HepG2 (cell line): ENCODE data around the gene SRR.

ENCODE experiments used
- EZH2 ChIP-seq: conservative IDR thresholded peaks from 2 replicates; pipeline ENCODE4 v1.6.1; 2012; ENCODE audit warnings: mild to moderate bottlenecking, low read depth, low read length, moderate library complexity
- HDAC6 ChIP-seq: fragments of 200-600 bp; sonication (generic); IDR thresholded peaks from 2 replicates; pipeline ENCODE4 v1.7.0; 2017; ENCODE audit warnings: mild to moderate bottlenecking, antibody characterized with exemption, low read length, low read depth
- HNRNPL ChIP-seq: fragments of 200-400 bp; formaldehyde crosslinking; IDR thresholded peaks from 2 replicates; pipeline ENCODE4 v1.6.1; 2017; ENCODE audit warnings: mild to moderate bottlenecking, low read depth, low read length
- NFYB ChIP-seq: sonication (generic); formaldehyde crosslinking; IDR thresholded peaks from 2 replicates; pipeline ENCODE4 v1.4.0; 2020; ENCODE audit warnings: missing genetic modification reagents
- NPAS2 ChIP-seq: sonication (generic); formaldehyde crosslinking; IDR thresholded peaks from 2 replicates; pipeline ENCODE4 v1.8.0; 2022; ENCODE audit warnings: mild to moderate bottlenecking, missing genetic modification reagents, borderline replicate concordance
- SMARCC2 ChIP-seq: fragments of 450-650 bp; IDR thresholded peaks from 2 replicates; pipeline ENCODE4 v1.6.1; 2017; ENCODE audit warnings: antibody characterized with exemption, mild to moderate bottlenecking
- SUZ12 ChIP-seq: fragments of 150-350 bp; IDR thresholded peaks from 2 replicates; pipeline ENCODE4 v1.6.1; 2014; ENCODE audit warnings: low read depth, low read length
- TF ChIP-seq, protein P1 (sequence below): sonication (generic); formaldehyde crosslinking; IDR thresholded peaks from 2 replicates; pipeline ENCODE4 v1.8.0; 2022; ENCODE audit warnings: mild to moderate bottlenecking, missing genetic modification reagents; ENCODE audit not compliant: insufficient replicate concordance
- TF ChIP-seq, protein P2 (sequence below): sonication (generic); formaldehyde crosslinking; conservative IDR thresholded peaks from 2 replicates; pipeline ENCODE4 v1.8.0; 2022; ENCODE audit warnings: missing genetic modification reagents
- TF ChIP-seq, protein P3 (sequence below): sonication (generic); formaldehyde crosslinking; IDR thresholded peaks from 2 replicates; pipeline ENCODE4 v1.5.0; 2020; ENCODE audit warnings: mild to moderate bottlenecking, missing genetic modification reagents, moderate library complexity

DNA sequence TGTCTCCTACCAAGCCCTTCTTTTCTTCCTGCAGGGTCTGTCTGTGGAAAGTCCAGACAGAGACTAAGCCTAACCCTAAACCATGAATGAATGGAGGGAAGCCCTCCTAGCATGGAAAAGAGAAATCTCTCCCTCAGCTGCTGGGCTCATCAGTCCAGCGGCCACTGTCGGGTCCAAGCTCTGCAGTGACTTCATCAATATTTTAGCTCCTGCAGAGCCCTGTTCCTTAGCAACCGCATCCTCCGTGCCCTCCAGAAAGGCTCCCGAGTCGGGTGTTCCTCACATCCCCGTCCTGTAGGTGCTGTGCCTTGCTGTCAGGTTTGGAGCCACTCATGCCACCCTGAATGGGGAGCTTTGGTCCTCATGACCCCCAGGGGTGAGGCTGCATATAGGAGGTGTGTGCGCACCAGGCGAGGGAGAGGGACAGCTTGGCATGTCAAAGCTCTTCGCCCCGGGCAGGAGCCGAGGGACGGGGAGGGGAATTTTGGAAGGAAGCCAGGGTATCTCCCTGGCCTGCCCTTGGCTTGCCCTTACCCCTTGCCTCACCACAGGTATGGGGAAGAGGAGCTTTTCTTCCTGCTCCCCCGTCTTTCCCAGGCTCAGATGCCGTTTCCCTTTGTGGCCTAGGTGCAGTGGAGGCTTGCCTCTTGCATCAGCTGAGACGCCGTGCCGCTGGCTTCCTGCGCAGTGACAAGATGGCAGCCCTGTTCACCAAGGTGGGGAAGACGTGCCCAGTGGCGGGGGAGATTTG, 57.4 kb downstream of the SRR start:
- TF ChIP-seq NFYB (CRISPR knock-in tag) = no peak
- no peak for TF ChIP-seq EZH2
- TF ChIP-seq, protein P1, sequence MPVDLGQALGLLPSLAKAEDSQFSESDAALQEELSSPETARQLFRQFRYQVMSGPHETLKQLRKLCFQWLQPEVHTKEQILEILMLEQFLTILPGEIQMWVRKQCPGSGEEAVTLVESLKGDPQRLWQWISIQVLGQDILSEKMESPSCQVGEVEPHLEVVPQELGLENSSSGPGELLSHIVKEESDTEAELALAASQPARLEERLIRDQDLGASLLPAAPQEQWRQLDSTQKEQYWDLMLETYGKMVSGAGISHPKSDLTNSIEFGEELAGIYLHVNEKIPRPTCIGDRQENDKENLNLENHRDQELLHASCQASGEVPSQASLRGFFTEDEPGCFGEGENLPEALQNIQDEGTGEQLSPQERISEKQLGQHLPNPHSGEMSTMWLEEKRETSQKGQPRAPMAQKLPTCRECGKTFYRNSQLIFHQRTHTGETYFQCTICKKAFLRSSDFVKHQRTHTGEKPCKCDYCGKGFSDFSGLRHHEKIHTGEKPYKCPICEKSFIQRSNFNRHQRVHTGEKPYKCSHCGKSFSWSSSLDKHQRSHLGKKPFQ = no peak
- TF ChIP-seq SMARCC2 = no peak
- no peak for TF ChIP-seq HNRNPL
- TF ChIP-seq, protein P2, sequence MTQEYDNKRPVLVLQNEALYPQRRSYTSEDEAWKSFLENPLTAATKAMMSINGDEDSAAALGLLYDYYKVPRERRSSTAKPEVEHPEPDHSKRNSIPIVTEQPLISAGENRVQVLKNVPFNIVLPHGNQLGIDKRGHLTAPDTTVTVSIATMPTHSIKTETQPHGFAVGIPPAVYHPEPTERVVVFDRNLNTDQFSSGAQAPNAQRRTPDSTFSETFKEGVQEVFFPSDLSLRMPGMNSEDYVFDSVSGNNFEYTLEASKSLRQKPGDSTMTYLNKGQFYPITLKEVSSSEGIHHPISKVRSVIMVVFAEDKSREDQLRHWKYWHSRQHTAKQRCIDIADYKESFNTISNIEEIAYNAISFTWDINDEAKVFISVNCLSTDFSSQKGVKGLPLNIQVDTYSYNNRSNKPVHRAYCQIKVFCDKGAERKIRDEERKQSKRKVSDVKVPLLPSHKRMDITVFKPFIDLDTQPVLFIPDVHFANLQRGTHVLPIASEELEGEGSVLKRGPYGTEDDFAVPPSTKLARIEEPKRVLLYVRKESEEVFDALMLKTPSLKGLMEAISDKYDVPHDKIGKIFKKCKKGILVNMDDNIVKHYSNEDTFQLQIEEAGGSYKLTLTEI (CRISPR knock-in tag) = no peak
- no peak for TF ChIP-seq NPAS2 (CRISPR knock-in tag)
- no peak for TF ChIP-seq HDAC6
- TF ChIP-seq, protein P3, sequence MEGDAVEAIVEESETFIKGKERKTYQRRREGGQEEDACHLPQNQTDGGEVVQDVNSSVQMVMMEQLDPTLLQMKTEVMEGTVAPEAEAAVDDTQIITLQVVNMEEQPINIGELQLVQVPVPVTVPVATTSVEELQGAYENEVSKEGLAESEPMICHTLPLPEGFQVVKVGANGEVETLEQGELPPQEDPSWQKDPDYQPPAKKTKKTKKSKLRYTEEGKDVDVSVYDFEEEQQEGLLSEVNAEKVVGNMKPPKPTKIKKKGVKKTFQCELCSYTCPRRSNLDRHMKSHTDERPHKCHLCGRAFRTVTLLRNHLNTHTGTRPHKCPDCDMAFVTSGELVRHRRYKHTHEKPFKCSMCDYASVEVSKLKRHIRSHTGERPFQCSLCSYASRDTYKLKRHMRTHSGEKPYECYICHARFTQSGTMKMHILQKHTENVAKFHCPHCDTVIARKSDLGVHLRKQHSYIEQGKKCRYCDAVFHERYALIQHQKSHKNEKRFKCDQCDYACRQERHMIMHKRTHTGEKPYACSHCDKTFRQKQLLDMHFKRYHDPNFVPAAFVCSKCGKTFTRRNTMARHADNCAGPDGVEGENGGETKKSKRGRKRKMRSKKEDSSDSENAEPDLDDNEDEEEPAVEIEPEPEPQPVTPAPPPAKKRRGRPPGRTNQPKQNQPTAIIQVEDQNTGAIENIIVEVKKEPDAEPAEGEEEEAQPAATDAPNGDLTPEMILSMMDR (CRISPR knock-in tag) = no peak
- TF ChIP-seq SUZ12 = no peak
